GM12891 (cell line): ENCODE measurements around the gene LPCAT3.

Experiments used
- DNase-seq: peaks from one replicate; pipeline ENCODE4 v3.0.0; 2011; ENCODE audit warnings: low spot score; ENCODE audit not compliant: insufficient read length
- FAIRE-seq: peaks from 2 replicates; lab custom pipeline; 2011; peaks lifted over from hg19 to GRCh38; lab: Jason Lieb, UNC
- PAX5 ChIP-seq: IDR thresholded peaks from 2 replicates; pipeline ENCODE4 v1.6.1; 2011; ENCODE audit warnings: low read length, moderate library complexity, mild to moderate bottlenecking; ENCODE audit not compliant: insufficient read depth, severe bottlenecking
- POLR2A ChIP-seq: IDR thresholded peaks from 2 replicates; pipeline ENCODE4 v1.6.1; 2011; ENCODE audit warnings: low read depth, low read length, control low read depth
- POLR2AphosphoS5 ChIP-seq: IDR thresholded peaks from 2 replicates; pipeline ENCODE4 v1.6.1; 2011; ENCODE audit warnings: low read depth, low read length, control low read depth
- POU2F2 ChIP-seq: IDR thresholded peaks from 2 replicates; pipeline ENCODE4 v1.6.1; 2011; ENCODE audit warnings: low read depth, mild to moderate bottlenecking, control low read depth, low read length, moderate library complexity
- SPI1 ChIP-seq: IDR thresholded peaks from 2 replicates; pipeline ENCODE4 v1.6.1; 2011; ENCODE audit warnings: low read depth, low read length, control low read depth
- TAF1 ChIP-seq: IDR thresholded peaks from 2 replicates; pipeline ENCODE4 v1.6.1; 2011; ENCODE audit warnings: low read depth, low read length, control low read depth

LPCAT3 gene

DNA sequence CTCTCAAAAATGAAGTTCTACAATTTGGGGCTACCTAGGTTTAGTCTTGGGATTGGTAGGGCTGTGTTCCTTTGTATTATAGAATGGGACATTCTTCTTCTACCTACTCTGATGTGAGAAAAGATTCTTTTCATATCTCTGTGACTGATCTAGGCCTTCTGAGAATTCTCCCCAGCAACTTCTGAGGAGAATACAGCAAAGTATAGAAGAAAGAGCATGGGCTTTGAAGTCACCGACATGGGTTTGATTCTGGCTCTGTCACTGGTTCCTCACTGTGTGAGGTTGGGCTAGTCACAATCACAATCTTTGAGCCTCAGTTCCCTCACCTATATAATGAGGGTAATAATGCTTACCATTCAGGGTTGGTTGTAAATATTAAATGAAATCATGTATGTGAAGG, 85.5 kb downstream of the LPCAT3 start:
- TF ChIP-seq TAF1, result no peak
- TF ChIP-seq PAX5, result no peak
- no peak for TF ChIP-seq SPI1
- no peak for TF ChIP-seq POU2F2
- no peak for TF ChIP-seq POLR2A
- TF ChIP-seq POLR2AphosphoS5, result no peak
- DNase-seq (no peak), FAIRE-seq (no peak)

DNA sequence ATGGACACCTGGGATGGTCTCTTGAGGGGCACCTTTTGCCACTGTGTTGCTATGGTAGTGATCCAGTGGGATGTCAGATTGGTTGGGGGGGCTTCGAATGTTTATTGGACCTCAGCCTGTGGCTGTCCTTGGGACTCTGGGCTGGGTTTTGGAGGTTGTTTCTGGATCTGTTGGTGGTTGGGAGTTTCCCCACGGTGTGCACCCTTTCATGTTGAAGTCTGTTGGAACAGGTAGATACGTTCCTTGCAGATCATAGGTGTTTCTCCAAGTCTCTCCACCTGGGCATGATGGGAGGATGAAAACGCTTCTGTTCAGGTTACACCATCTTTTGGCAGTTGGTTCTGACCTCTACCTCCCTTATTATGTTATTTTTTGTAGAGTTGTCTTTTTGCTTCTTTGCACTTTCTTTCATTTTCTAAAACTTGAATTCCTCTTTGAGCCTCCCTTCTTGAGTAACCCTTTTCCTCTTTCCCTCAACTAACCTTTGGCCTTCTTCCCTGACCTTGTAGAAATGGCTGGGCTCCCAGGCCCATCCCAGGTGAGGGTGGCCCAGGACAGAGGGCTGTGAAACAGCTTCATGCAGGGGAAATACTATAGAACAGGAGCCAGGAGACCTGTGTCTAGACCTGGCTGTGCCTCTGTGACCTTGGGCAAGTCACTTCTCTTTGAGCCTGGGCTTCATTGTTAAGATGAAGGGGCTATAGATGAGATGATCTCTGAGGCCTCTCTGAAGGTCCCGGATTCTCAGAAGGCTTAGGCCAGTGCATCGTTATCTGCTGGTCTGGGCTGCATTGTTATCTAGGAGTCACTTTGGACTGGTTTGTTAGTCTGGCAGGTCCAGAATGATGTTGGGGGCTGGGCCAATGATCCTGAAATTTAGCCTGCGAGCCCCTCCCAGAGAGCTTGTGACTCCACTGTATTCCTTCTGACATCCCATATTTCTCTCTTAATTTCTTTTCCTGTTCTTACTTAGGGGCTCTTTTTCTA, 88.5 kb downstream of the LPCAT3 start:
- TF ChIP-seq PAX5, result no peak
- no peak for TF ChIP-seq POU2F2
- no peak for TF ChIP-seq SPI1
- TF ChIP-seq TAF1, result no peak
- no peak for TF ChIP-seq POLR2A
- no peak for TF ChIP-seq POLR2AphosphoS5
- DNase-seq (no peak), FAIRE-seq (peak; percentile 5)

GRCh38 chr12:6928703-6929407, 89.4 kb downstream of the LPCAT3 start:
- FAIRE-seq (peak; percentile 16), DNase-seq (no peak)
- TF ChIP-seq SPI1 (no peak), POU2F2 (no peak), PAX5 (no peak), POLR2AphosphoS5 (no peak), TAF1 (no peak), POLR2A (no peak)

GRCh38 chr12:6928022-6928702, 90.1 kb downstream of the LPCAT3 start:
- no peak for TF ChIP-seq POLR2A
- TF ChIP-seq POU2F2, result no peak
- TF ChIP-seq POLR2AphosphoS5, result no peak
- TF ChIP-seq SPI1, result no peak
- TF ChIP-seq TAF1, result no peak
- TF ChIP-seq PAX5, result no peak
- FAIRE-seq (no peak), DNase-seq (no peak)

- TF ChIP-seq POLR2A, result peak; percentile 32; the same call in 1 of the 2 replicates
- TF ChIP-seq TAF1, result no peak
- TF ChIP-seq POLR2AphosphoS5, result no peak
- TF ChIP-seq POU2F2, result no peak
- DNase-seq (peak; percentile 66), FAIRE-seq (peak; percentile 35)
These were observed 90.8 kb downstream of the LPCAT3 start, which contains the start of gene ATN1 for GRCh38 chr12:6927379-6928021. Gene ATN1, plus strand, starts transcription at chr12:6927959. Its CDS starts 6,043 bp downstream, at chr12:6934002.
